Measurements from ENCODE around the gene ACOT7. TPM values are rescaled to one million over a fixed set of nuclear protein-coding genes. Genes with fewer than 3 reads are reported as not detected.
"Not testable (repeated sequence)": the region's sequence is repeated elsewhere in the genome, so short reads cannot be mapped to it uniquely, and the experiment has no call there.

ACOT7 gene
- total RNA-seq, 4 donors from 2014 or later: 5.6 to 55.0 (median 31.0) TPM

GRCh38 chr1:6438047-6438525 is 44.5 kb upstream of the ACOT7 start:
- Histone ChIP-seq H3K4me3 (no peak overlapping the region), H3K27me3 (peaks cover 29% of the 10 kb centered on the region), H3K9me3 (no peaks in the 10 kb centered on the region), H3K27ac (no peak overlapping the region), H3K36me3 (no peaks in the 10 kb centered on the region), H3K4me1 (peaks cover 0 to 13% (median 11%) of the 10 kb centered on the region in 4 donors)
- 0% methylated on average over 4 of the region's 5 CpGs; no CpG with 5 or more reads in 1 of the 2 donors for WGBS, 2 donors (ENCODE audit: low coverage in 1 of 2)
- in situ Hi-C loops (cut with MboI; ENCODE audit: low pct_ligation_motif_present in 1 of 4, low pct_unique_long_range_greater_than_20kb in 1 of 4, low sequenced_read_pairs in 3 of 4) (no loop called here), intact Hi-C loops (cut with DNase I; ENCODE audit: low total_unique reads) (no loop called here)
- DNase-seq: peak; percentile 71
- TF ChIP-seq POLR2AphosphoS5 (IDR thresholded peaks at IDR 0.05) (no peak), EP300 (IDR thresholded peaks at IDR 0.05; ENCODE audit: low read depth) (no peak), CTCF (IDR thresholded peaks at IDR 0.05) (peak; percentile 91 to 98 (median 97))

- H3K27ac ChIP-seq; intact Hi-C loops (cut with DNase I; ENCODE audit: low total_unique reads); H3K4me3 ChIP-seq; H3K9me3 ChIP-seq; DNase-seq; in situ Hi-C loops (cut with MboI; ENCODE audit: low pct_ligation_motif_present in 1 of 4, low pct_unique_long_range_greater_than_20kb in 1 of 4, low sequenced_read_pairs in 3 of 4); H3K36me3 ChIP-seq: not testable (repeated sequence)
- TF ChIP-seq CTCF (IDR thresholded peaks at IDR 0.05): peak in 2 of 5 experiments; percentile 15 to 18
- WGBS, 2 donors (ENCODE audit: low coverage in 1 of 2): 47% methylated on average over 21 of the region's 22 CpGs; no CpG with 5 or more reads in 1 of the 2 donors
- Histone ChIP-seq H3K4me1 (peaks cover 0 to 13% (median 11%) of the 10 kb centered on the region in 4 donors), H3K27me3 (peaks cover 29% of the 10 kb centered on the region)
Observed at GRCh38 chr1:6437012-6437700, 43.6 kb upstream of the ACOT7 start.

- intact Hi-C loops (cut with DNase I; ENCODE audit: low total_unique reads); H3K4me3 ChIP-seq; H3K9me3 ChIP-seq; H3K36me3 ChIP-seq; H3K27ac ChIP-seq; DNase-seq; in situ Hi-C loops (cut with MboI; ENCODE audit: low pct_ligation_motif_present in 1 of 4, low pct_unique_long_range_greater_than_20kb in 1 of 4, low sequenced_read_pairs in 3 of 4): not testable (repeated sequence)
- WGBS, 2 donors (ENCODE audit: low coverage in 1 of 2): 69 to 92% methylated on average over 2 to 3 of the region's 3 CpGs
- Histone ChIP-seq H3K27me3 (peaks cover 28% of the 10 kb centered on the region), H3K4me1 (peaks cover 0 to 13% (median 11%) of the 10 kb centered on the region in 4 donors)
Observed at GRCh38 chr1:6436277-6436676, 42.7 kb upstream of the ACOT7 start.

GRCh38 chr1:6435547-6435946 is 42.0 kb upstream of the ACOT7 start:
- H3K27ac ChIP-seq: no peak overlapping the region

More at GRCh38 chr1:6435547-6435946, 42.0 kb upstream of the ACOT7 start:
- no peak for DNase-seq
- in situ Hi-C loops (cut with MboI; ENCODE audit: low pct_ligation_motif_present in 1 of 4, low pct_unique_long_range_greater_than_20kb in 1 of 4, low sequenced_read_pairs in 3 of 4): no loop called here
- no peak for TF ChIP-seq POLR2AphosphoS5 (IDR thresholded peaks at IDR 0.05)
- no peak for TF ChIP-seq CTCF (IDR thresholded peaks at IDR 0.05)
- TF ChIP-seq POLR2A (IDR thresholded peaks at IDR 0.05): no peak
- TF ChIP-seq EP300 (IDR thresholded peaks at IDR 0.05; ENCODE audit: low read depth): no peak
- intact Hi-C loops (cut with DNase I; ENCODE audit: low total_unique reads): no loop called here
- Histone ChIP-seq H3K36me3 (no peaks in the 10 kb centered on the region), H3K9me3 (no peaks in the 10 kb centered on the region), H3K27me3 (peaks cover 21% of the 10 kb centered on the region), H3K4me1 (peaks cover 0 to 8% (median 8%) of the 10 kb centered on the region in 4 donors), H3K4me3 (no peak overlapping the region)
- 90% methylated on average over 1 of the region's 3 CpGs; no CpG with 5 or more reads in 1 of the 2 donors for WGBS, 2 donors (ENCODE audit: low coverage in 1 of 2)

All from transverse colon (tissue), 4 donors.